Measurements from ENCODE around the gene SMIM22. TPM values are rescaled to one million over a fixed set of nuclear protein-coding genes. Genes with fewer than 3 reads are reported as not detected.

The SMIM22 gene
- total and polyA plus RNA-seq, 2 donors (not counting 1 experiment from before 2014, with no cell fraction given), result not detected

DNA sequence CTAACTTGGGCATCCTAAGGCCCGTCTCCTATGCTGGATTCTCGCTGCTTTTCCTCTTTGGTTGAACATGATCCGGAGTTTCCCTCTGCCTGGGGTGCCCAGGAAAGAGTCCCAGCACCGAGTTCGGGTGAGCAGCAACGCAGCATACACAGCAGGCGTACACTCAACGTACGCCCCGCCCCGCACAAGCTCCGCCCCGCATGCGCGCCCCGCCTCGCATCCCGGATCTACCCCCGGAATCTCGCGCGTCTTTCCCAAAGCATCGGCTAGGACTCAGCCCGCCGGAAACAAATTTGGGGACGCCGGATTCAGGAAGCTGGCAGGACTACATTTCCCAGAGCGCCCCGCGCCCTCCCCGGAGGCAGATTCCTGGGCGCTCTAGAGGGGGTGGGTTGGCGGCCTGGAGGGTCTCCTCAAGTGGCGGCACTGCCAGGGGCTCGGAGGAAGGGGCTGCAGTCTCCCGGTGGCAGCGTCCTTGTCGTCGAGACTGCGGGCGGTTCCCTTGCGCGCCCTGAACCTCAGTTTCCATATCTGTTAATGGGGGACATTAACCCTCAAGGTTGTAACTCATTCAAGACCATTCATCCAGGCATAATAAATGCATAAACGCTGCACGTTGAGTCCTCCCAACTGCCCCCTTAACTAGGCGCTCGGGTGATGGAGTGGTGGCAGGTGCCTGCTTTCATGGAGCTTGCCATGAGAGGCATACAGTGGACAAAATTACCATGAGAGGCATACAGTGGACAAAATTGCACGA is 26.4 kb upstream of the SMIM22 start:
- Histone ChIP-seq H3K27ac (ENCODE audit: insufficient read depth, low read length) (peak overlapping the region; percentile 56), H2AFZ (ENCODE audit: low read length) (peak overlapping the region; percentile 72), H3K4me3 (replicated peaks in 1 of 4; ENCODE audit: control extremely low read depth in 1 of 4, insufficient read depth in 1 of 4, low read depth in 3 of 4, low read length in 4 of 4) (peak overlapping the region; percentile 42 to 76 (median 62)), H3K9ac (ENCODE audit: insufficient read depth, low read length) (peak overlapping the region; percentile 37), H4K20me1 (ENCODE audit: control insufficient read depth, extremely low read depth, insufficient read depth, low read length) (no peaks in the 10 kb centered on the region), H3K79me2 (ENCODE audit: control insufficient read depth, insufficient read depth, low read length) (peaks cover 18% of the 10 kb centered on the region), H3K4me2 (ENCODE audit: extremely low read depth, insufficient read depth, low read length) (peak overlapping the region; percentile 86), H3K36me3 (ENCODE audit: control insufficient read depth, insufficient read depth, low read length) (peaks cover 3% of the 10 kb centered on the region), H3K4me1 (ENCODE audit: control insufficient read depth, extremely low read depth, insufficient read depth, low read length) (peaks cover 11% of the 10 kb centered on the region), H3K27me3 (ENCODE audit: control insufficient read depth, insufficient read depth, low read length) (no peaks in the 10 kb centered on the region), H3K9me3 (ENCODE audit: control insufficient read depth, insufficient read depth, low read depth, low read length) (no peaks in the 10 kb centered on the region)
- TF ChIP-seq, protein P1, sequence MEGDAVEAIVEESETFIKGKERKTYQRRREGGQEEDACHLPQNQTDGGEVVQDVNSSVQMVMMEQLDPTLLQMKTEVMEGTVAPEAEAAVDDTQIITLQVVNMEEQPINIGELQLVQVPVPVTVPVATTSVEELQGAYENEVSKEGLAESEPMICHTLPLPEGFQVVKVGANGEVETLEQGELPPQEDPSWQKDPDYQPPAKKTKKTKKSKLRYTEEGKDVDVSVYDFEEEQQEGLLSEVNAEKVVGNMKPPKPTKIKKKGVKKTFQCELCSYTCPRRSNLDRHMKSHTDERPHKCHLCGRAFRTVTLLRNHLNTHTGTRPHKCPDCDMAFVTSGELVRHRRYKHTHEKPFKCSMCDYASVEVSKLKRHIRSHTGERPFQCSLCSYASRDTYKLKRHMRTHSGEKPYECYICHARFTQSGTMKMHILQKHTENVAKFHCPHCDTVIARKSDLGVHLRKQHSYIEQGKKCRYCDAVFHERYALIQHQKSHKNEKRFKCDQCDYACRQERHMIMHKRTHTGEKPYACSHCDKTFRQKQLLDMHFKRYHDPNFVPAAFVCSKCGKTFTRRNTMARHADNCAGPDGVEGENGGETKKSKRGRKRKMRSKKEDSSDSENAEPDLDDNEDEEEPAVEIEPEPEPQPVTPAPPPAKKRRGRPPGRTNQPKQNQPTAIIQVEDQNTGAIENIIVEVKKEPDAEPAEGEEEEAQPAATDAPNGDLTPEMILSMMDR (conservative IDR thresholded peaks at IDR 0.05 in 1 of 2, IDR thresholded peaks at IDR 0.05 in 1 of 2; ENCODE audit: low read depth in 1 of 2, low read length in 2 of 2), result no peak
- TF ChIP-seq EZH2 (IDR thresholded peaks at IDR 0.05; ENCODE audit: low read length, missing control alignments), result no peak
- DNase-seq (ENCODE audit: low read depth in 2 of 2), result peak; percentile 91 to 93

DNA sequence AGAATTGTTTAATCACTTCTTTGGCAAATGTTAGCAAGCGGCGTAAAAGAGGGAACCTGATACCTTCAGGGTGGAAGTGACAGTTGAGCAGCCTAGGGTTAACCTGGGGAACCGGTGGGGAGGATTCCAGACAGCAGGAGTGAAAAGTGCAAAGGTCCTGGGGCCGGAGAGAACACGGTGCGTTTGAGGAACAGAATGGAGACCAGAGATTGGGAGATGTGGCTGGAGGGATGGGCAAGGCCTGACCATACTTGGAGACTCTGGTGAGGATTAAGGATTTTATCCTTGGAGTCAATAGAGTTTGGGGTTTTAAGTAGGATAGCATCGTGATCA is 25.9 kb upstream of the SMIM22 start:
- H4K20me1 ChIP-seq (ENCODE audit: control insufficient read depth, extremely low read depth, insufficient read depth, low read length), result no peaks in the 10 kb centered on the region
- H3K4me1 ChIP-seq (ENCODE audit: control insufficient read depth, extremely low read depth, insufficient read depth, low read length), result peaks cover 11% of the 10 kb centered on the region
- H3K4me3 ChIP-seq (replicated peaks in 1 of 4; ENCODE audit: control extremely low read depth in 1 of 4, insufficient read depth in 1 of 4, low read depth in 3 of 4, low read length in 4 of 4), result peak overlapping the region in 3 of 4 experiments; percentile 53 to 65 (median 62)
- peak overlapping the region; percentile 80 for H3K4me2 ChIP-seq (ENCODE audit: extremely low read depth, insufficient read depth, low read length)
- no peak for DNase-seq (ENCODE audit: low read depth in 2 of 2)
- H3K9ac ChIP-seq (ENCODE audit: insufficient read depth, low read length), result no peak overlapping the region
- no peaks in the 10 kb centered on the region for H3K36me3 ChIP-seq (ENCODE audit: control insufficient read depth, insufficient read depth, low read length)
- TF ChIP-seq, protein P1 (conservative IDR thresholded peaks at IDR 0.05 in 1 of 2, IDR thresholded peaks at IDR 0.05 in 1 of 2; ENCODE audit: low read depth in 1 of 2, low read length in 2 of 2), result no peak
- no peak for TF ChIP-seq EZH2 (IDR thresholded peaks at IDR 0.05; ENCODE audit: low read length, missing control alignments)
- no peaks in the 10 kb centered on the region for H3K27me3 ChIP-seq (ENCODE audit: control insufficient read depth, insufficient read depth, low read length)
- peak overlapping the region; percentile 54 for H2AFZ ChIP-seq (ENCODE audit: low read length)
- no peak overlapping the region for H3K27ac ChIP-seq (ENCODE audit: insufficient read depth, low read length)
- peaks cover 18% of the 10 kb centered on the region for H3K79me2 ChIP-seq (ENCODE audit: control insufficient read depth, insufficient read depth, low read length)
- no peaks in the 10 kb centered on the region for H3K9me3 ChIP-seq (ENCODE audit: control insufficient read depth, insufficient read depth, low read depth, low read length)

DNA sequence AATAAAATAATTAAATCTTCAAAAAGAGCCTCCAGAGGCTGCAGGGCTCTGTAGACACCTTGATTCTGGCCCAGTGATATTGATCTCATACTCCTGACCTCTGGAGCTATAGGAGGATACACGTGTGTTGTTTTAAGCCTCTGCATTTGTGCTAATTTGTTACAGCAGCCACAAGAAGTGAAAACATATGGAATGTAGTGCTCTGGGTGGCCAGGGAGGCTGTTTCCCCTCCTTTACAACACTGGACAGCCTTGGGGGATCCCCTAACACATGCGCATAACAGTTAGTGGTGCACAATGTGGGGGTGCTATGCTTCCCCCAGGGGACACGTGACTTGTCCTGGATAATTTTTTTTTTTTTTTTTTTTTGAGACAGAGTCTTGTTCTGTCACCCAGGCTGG is 23.5 kb upstream of the SMIM22 start:
- H3K4me1 ChIP-seq (ENCODE audit: control insufficient read depth, extremely low read depth, insufficient read depth, low read length), result peaks cover 6% of the 10 kb centered on the region
- peaks cover 2% of the 10 kb centered on the region for H3K79me2 ChIP-seq (ENCODE audit: control insufficient read depth, insufficient read depth, low read length)
- H3K9me3 ChIP-seq (ENCODE audit: control insufficient read depth, insufficient read depth, low read depth, low read length), result no peaks in the 10 kb centered on the region
- TF ChIP-seq EZH2 (IDR thresholded peaks at IDR 0.05; ENCODE audit: low read length, missing control alignments), result no peak
- TF ChIP-seq, protein P1 (conservative IDR thresholded peaks at IDR 0.05 in 1 of 2, IDR thresholded peaks at IDR 0.05 in 1 of 2; ENCODE audit: low read depth in 1 of 2, low read length in 2 of 2), result no peak
- H4K20me1 ChIP-seq (ENCODE audit: control insufficient read depth, extremely low read depth, insufficient read depth, low read length), result no peaks in the 10 kb centered on the region
- H3K4me3 ChIP-seq (replicated peaks in 1 of 4; ENCODE audit: control extremely low read depth in 1 of 4, insufficient read depth in 1 of 4, low read depth in 3 of 4, low read length in 4 of 4), result no peak overlapping the region
- no peak overlapping the region for H3K27ac ChIP-seq (ENCODE audit: insufficient read depth, low read length)
- no peak overlapping the region for H3K4me2 ChIP-seq (ENCODE audit: extremely low read depth, insufficient read depth, low read length)
- no peaks in the 10 kb centered on the region for H3K36me3 ChIP-seq (ENCODE audit: control insufficient read depth, insufficient read depth, low read length)
- no peaks in the 10 kb centered on the region for H3K27me3 ChIP-seq (ENCODE audit: control insufficient read depth, insufficient read depth, low read length)
- H3K9ac ChIP-seq (ENCODE audit: insufficient read depth, low read length), result no peak overlapping the region
- DNase-seq (ENCODE audit: low read depth in 2 of 2), result no peak
- H2AFZ ChIP-seq (ENCODE audit: low read length), result no peak overlapping the region
